ENCODE results near the gene ELMO1.

ELMO1 gene

GRCh38 chr7:37256631-37257030, 192.0 kb downstream of the ELMO1 start:
- no peak overlapping the region for H2AFZ ChIP-seq (ENCODE audit: low read depth, low read length)
- no peak overlapping the region for H3K4me3 ChIP-seq (ENCODE audit: low read length)
- no peaks in the 10 kb centered on the region for H3K9me3 ChIP-seq (ENCODE audit: low read length)
- H3K36me3 ChIP-seq (ENCODE audit: insufficient read depth, low read length), result no peaks in the 10 kb centered on the region
- peaks cover 4% of the 10 kb centered on the region for H3K4me1 ChIP-seq (ENCODE audit: insufficient read depth, low read length)
- H3K27me3 ChIP-seq (ENCODE audit: insufficient read depth, low read length), result no peaks in the 10 kb centered on the region

- Histone ChIP-seq H3K9me3 (ENCODE audit: low read length) (no peaks in the 10 kb centered on the region), H3K4me1 (ENCODE audit: insufficient read depth, low read length) (peaks cover 12% of the 10 kb centered on the region), H2AFZ (ENCODE audit: low read depth, low read length) (no peak overlapping the region), H3K4me3 (ENCODE audit: low read length) (no peak overlapping the region), H3K27me3 (ENCODE audit: insufficient read depth, low read length) (no peaks in the 10 kb centered on the region), H3K36me3 (ENCODE audit: insufficient read depth, low read length) (no peaks in the 10 kb centered on the region)
Observed at GRCh38 chr7:37255327-37255944, 193.2 kb downstream of the ELMO1 start.

GRCh38 chr7:37251222-37251621, 197.4 kb downstream of the ELMO1 start:
- peaks cover 40% of the 10 kb centered on the region for H3K4me1 ChIP-seq (ENCODE audit: insufficient read depth, low read length)
- no peaks in the 10 kb centered on the region for H3K27me3 ChIP-seq (ENCODE audit: insufficient read depth, low read length)
- no peak overlapping the region for H3K4me3 ChIP-seq (ENCODE audit: low read length)

GRCh38 chr7:37249240-37249639, 199.4 kb downstream of the ELMO1 start:
- H3K36me3 ChIP-seq (ENCODE audit: insufficient read depth, low read length), result no peaks in the 10 kb centered on the region
- H3K4me3 ChIP-seq (ENCODE audit: low read length), result no peak overlapping the region
- H3K27me3 ChIP-seq (ENCODE audit: insufficient read depth, low read length), result no peaks in the 10 kb centered on the region
- H3K9me3 ChIP-seq (ENCODE audit: low read length), result no peaks in the 10 kb centered on the region
- H3K4me1 ChIP-seq (ENCODE audit: insufficient read depth, low read length), result peaks cover 39% of the 10 kb centered on the region
- no peak overlapping the region for H2AFZ ChIP-seq (ENCODE audit: low read depth, low read length)

More at GRCh38 chr7:37251222-37251621, 197.4 kb downstream of the ELMO1 start:
- Histone ChIP-seq H3K36me3 (ENCODE audit: insufficient read depth, low read length) (no peaks in the 10 kb centered on the region), H3K9me3 (ENCODE audit: low read length) (no peaks in the 10 kb centered on the region), H2AFZ (ENCODE audit: low read depth, low read length) (no peak overlapping the region)

GRCh38 chr7:37248396-37248861, 200.2 kb downstream of the ELMO1 start:
- peak overlapping the region; percentile 1 for H2AFZ ChIP-seq (ENCODE audit: low read depth, low read length)
- no peaks in the 10 kb centered on the region for H3K9me3 ChIP-seq (ENCODE audit: low read length)
- peaks cover 39% of the 10 kb centered on the region for H3K4me1 ChIP-seq (ENCODE audit: insufficient read depth, low read length)
- H3K27me3 ChIP-seq (ENCODE audit: insufficient read depth, low read length), result no peaks in the 10 kb centered on the region
- H3K4me3 ChIP-seq (ENCODE audit: low read length), result peak overlapping the region; percentile 0
- no peaks in the 10 kb centered on the region for H3K36me3 ChIP-seq (ENCODE audit: insufficient read depth, low read length)

- Histone ChIP-seq H2AFZ (ENCODE audit: low read depth, low read length) (peak overlapping the region; percentile 1), H3K4me3 (ENCODE audit: low read length) (peak overlapping the region; percentile 10), H3K36me3 (ENCODE audit: insufficient read depth, low read length) (no peaks in the 10 kb centered on the region), H3K4me1 (ENCODE audit: insufficient read depth, low read length) (peaks cover 39% of the 10 kb centered on the region), H3K27me3 (ENCODE audit: insufficient read depth, low read length) (no peaks in the 10 kb centered on the region), H3K9me3 (ENCODE audit: low read length) (no peaks in the 10 kb centered on the region)
Observed at GRCh38 chr7:37247861-37248260, 200.8 kb downstream of the ELMO1 start.

- Histone ChIP-seq H3K27me3 (ENCODE audit: insufficient read depth, low read length) (no peaks in the 10 kb centered on the region), H3K36me3 (ENCODE audit: insufficient read depth, low read length) (no peaks in the 10 kb centered on the region), H2AFZ (ENCODE audit: low read depth, low read length) (no peak overlapping the region), H3K4me1 (ENCODE audit: insufficient read depth, low read length) (peaks cover 31% of the 10 kb centered on the region), H3K4me3 (ENCODE audit: low read length) (no peak overlapping the region), H3K9me3 (ENCODE audit: low read length) (peaks cover 3% of the 10 kb centered on the region)
Observed at GRCh38 chr7:37245590-37245989, 203.1 kb downstream of the ELMO1 start.

GRCh38 chr7:37236906-37237305, 211.8 kb downstream of the ELMO1 start:
- no peak overlapping the region for H3K4me3 ChIP-seq (ENCODE audit: low read length)
- no peaks in the 10 kb centered on the region for H3K4me1 ChIP-seq (ENCODE audit: insufficient read depth, low read length)
- no peak overlapping the region for H2AFZ ChIP-seq (ENCODE audit: low read depth, low read length)
- peaks cover 1% of the 10 kb centered on the region for H3K9me3 ChIP-seq (ENCODE audit: low read length)
- H3K27me3 ChIP-seq (ENCODE audit: insufficient read depth, low read length), result no peaks in the 10 kb centered on the region
- no peaks in the 10 kb centered on the region for H3K36me3 ChIP-seq (ENCODE audit: insufficient read depth, low read length)

- Histone ChIP-seq H3K36me3 (ENCODE audit: insufficient read depth, low read length) (no peaks in the 10 kb centered on the region), H3K9me3 (ENCODE audit: low read length) (peaks cover 1% of the 10 kb centered on the region), H3K4me3 (ENCODE audit: low read length) (no peak overlapping the region), H3K4me1 (ENCODE audit: insufficient read depth, low read length) (no peaks in the 10 kb centered on the region), H2AFZ (ENCODE audit: low read depth, low read length) (no peak overlapping the region), H3K27me3 (ENCODE audit: insufficient read depth, low read length) (no peaks in the 10 kb centered on the region)
Observed at GRCh38 chr7:37235813-37236212, 212.9 kb downstream of the ELMO1 start.

- Histone ChIP-seq H3K36me3 (ENCODE audit: insufficient read depth, low read length) (no peaks in the 10 kb centered on the region), H2AFZ (ENCODE audit: low read depth, low read length) (no peak overlapping the region), H3K9me3 (ENCODE audit: low read length) (peaks cover 1% of the 10 kb centered on the region), H3K4me1 (ENCODE audit: insufficient read depth, low read length) (no peaks in the 10 kb centered on the region), H3K4me3 (ENCODE audit: low read length) (no peak overlapping the region), H3K27me3 (ENCODE audit: insufficient read depth, low read length) (no peaks in the 10 kb centered on the region)
Observed at GRCh38 chr7:37234928-37235327, 213.7 kb downstream of the ELMO1 start.

GRCh38 chr7:37234334-37234733, 214.3 kb downstream of the ELMO1 start:
- Histone ChIP-seq H3K27me3 (ENCODE audit: insufficient read depth, low read length) (no peaks in the 10 kb centered on the region), H3K4me3 (ENCODE audit: low read length) (no peak overlapping the region), H3K36me3 (ENCODE audit: insufficient read depth, low read length) (no peaks in the 10 kb centered on the region), H3K9me3 (ENCODE audit: low read length) (peaks cover 1% of the 10 kb centered on the region), H2AFZ (ENCODE audit: low read depth, low read length) (no peak overlapping the region), H3K4me1 (ENCODE audit: insufficient read depth, low read length) (no peaks in the 10 kb centered on the region)

- Histone ChIP-seq H3K9me3 (ENCODE audit: low read length) (no peaks in the 10 kb centered on the region), H3K4me1 (ENCODE audit: insufficient read depth, low read length) (no peaks in the 10 kb centered on the region), H3K4me3 (ENCODE audit: low read length) (no peak overlapping the region), H3K27me3 (ENCODE audit: insufficient read depth, low read length) (no peaks in the 10 kb centered on the region), H2AFZ (ENCODE audit: low read depth, low read length) (no peak overlapping the region), H3K36me3 (ENCODE audit: insufficient read depth, low read length) (no peaks in the 10 kb centered on the region)
Observed at GRCh38 chr7:37231613-37232012, 217.1 kb downstream of the ELMO1 start.

- Histone ChIP-seq H3K9me3 (ENCODE audit: low read length) (no peaks in the 10 kb centered on the region), H3K4me3 (ENCODE audit: low read length) (no peak overlapping the region)
Observed at GRCh38 chr7:37230221-37230620, 218.4 kb downstream of the ELMO1 start.

GRCh38 chr7:37229381-37229780, 219.3 kb downstream of the ELMO1 start:
- H3K27me3 ChIP-seq (ENCODE audit: insufficient read depth, low read length), result no peaks in the 10 kb centered on the region
- H3K4me3 ChIP-seq (ENCODE audit: low read length), result no peak overlapping the region
- H3K36me3 ChIP-seq (ENCODE audit: insufficient read depth, low read length), result no peaks in the 10 kb centered on the region
- H2AFZ ChIP-seq (ENCODE audit: low read depth, low read length), result no peak overlapping the region
- H3K4me1 ChIP-seq (ENCODE audit: insufficient read depth, low read length), result peaks cover 3% of the 10 kb centered on the region
- H3K9me3 ChIP-seq (ENCODE audit: low read length), result no peaks in the 10 kb centered on the region

More at GRCh38 chr7:37230221-37230620, 218.4 kb downstream of the ELMO1 start:
- H3K27me3 ChIP-seq (ENCODE audit: insufficient read depth, low read length), result no peaks in the 10 kb centered on the region
- H2AFZ ChIP-seq (ENCODE audit: low read depth, low read length), result no peak overlapping the region
- H3K36me3 ChIP-seq (ENCODE audit: insufficient read depth, low read length), result no peaks in the 10 kb centered on the region
- peaks cover 2% of the 10 kb centered on the region for H3K4me1 ChIP-seq (ENCODE audit: insufficient read depth, low read length)
